ENCODE results near the gene TMC4.

GRCh38 chr19:54158812-54159351, 14.1 kb downstream of the TMC4 start:
- TF ChIP-seq, protein P1, sequence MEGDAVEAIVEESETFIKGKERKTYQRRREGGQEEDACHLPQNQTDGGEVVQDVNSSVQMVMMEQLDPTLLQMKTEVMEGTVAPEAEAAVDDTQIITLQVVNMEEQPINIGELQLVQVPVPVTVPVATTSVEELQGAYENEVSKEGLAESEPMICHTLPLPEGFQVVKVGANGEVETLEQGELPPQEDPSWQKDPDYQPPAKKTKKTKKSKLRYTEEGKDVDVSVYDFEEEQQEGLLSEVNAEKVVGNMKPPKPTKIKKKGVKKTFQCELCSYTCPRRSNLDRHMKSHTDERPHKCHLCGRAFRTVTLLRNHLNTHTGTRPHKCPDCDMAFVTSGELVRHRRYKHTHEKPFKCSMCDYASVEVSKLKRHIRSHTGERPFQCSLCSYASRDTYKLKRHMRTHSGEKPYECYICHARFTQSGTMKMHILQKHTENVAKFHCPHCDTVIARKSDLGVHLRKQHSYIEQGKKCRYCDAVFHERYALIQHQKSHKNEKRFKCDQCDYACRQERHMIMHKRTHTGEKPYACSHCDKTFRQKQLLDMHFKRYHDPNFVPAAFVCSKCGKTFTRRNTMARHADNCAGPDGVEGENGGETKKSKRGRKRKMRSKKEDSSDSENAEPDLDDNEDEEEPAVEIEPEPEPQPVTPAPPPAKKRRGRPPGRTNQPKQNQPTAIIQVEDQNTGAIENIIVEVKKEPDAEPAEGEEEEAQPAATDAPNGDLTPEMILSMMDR (IDR thresholded peaks at IDR 0.05) = no peak
- no peak for TF ChIP-seq POLR2A (IDR thresholded peaks at IDR 0.05)
- TF ChIP-seq POLR2AphosphoS5 (IDR thresholded peaks at IDR 0.05) = no peak
